GM06990 (cell line): ENCODE data around the gene RAPGEF1.
A peak's percentile ranks its signal among the peaks of the same experiment; 100 is the strongest.

Experiments used
- DNase-seq: peaks from one replicate; pipeline ENCODE4 v3.0.0-alpha.2; 2011; ENCODE audit not compliant: insufficient read length; ENCODE audit errors: extremely low read depth
- H3K27me3 ChIP-seq: replicated peaks from 2 replicates; pipeline ENCODE4 v1.6.0; 2011; ENCODE audit warnings: low read length; ENCODE audit not compliant: control insufficient read depth, insufficient read depth
- H3K36me3 ChIP-seq: 2 replicates; pipeline ENCODE4 v1.5.1; 2011; ENCODE audit warnings: low read length; ENCODE audit not compliant: control insufficient read depth, insufficient read depth
- H3K4me3 ChIP-seq: replicated peaks from 2 replicates; pipeline ENCODE4 v1.5.1; 2011; ENCODE audit warnings: low read depth, mild to moderate bottlenecking, control low read depth, low read length
- CTCF ChIP-seq: IDR thresholded peaks from 2 replicates; pipeline ENCODE4 v1.5.1; 2011; ENCODE audit warnings: low read length, control low read depth, mild to moderate bottlenecking, inconsistent platforms; ENCODE audit not compliant: insufficient read depth, poor library complexity, severe bottlenecking

The RAPGEF1 gene

GRCh38 chr9:131594906-131595665, 144.8 kb downstream of the RAPGEF1 start:
- no peak overlapping the region for H3K4me3 ChIP-seq
- H3K36me3 ChIP-seq = peaks cover 78% of the 10 kb centered on the region
- H3K27me3 ChIP-seq = no peaks in the 10 kb centered on the region
- DNase-seq = no peak
- no peak for TF ChIP-seq CTCF

DNA sequence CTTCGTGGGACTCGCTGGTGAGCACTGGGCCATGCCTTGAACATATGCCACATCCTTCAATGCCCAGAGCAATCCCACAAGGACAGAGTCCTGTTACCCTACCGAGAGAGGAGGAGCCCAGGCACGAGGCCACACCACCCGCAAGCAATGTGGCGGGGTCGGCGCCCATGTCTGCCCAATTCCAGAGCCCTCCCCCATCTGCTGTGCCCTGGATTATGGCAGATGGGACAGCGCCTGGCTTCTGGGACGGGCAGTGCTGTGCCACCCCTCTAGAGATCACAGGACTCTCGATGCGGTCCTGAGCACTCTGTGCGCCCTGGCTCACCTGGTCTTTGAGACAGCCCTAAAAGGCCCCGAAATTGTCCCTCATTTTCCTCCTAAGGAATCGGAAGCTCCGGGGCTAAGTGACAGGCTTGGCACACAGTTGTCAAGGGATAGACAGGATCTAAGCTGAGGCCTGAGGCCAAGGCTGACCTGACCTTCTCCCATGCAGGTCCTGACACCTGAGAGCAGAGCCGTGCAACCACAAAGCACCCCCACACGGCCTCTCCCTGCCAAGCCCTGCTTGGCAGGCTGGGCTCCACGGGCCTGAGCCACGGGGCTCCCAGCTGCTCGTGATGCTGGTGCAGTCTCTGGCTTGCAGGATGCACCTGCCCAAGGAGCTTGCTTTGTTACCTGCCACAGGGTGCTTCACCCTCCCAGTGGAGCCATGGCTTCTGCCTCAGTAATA, 145.8 kb downstream of the RAPGEF1 start:
- H3K36me3 ChIP-seq = peaks cover 82% of the 10 kb centered on the region
- no peak overlapping the region for H3K4me3 ChIP-seq
- no peaks in the 10 kb centered on the region for H3K27me3 ChIP-seq
- no peak for TF ChIP-seq CTCF
- DNase-seq = no peak

- Histone ChIP-seq H3K27me3 (no peaks in the 10 kb centered on the region), H3K36me3 (peaks cover 85% of the 10 kb centered on the region), H3K4me3 (no peak overlapping the region)
- no peak for DNase-seq
- TF ChIP-seq CTCF = no peak
Measured at GRCh38 chr9:131593091-131593820, 146.6 kb downstream of the RAPGEF1 start.

GRCh38 chr9:131591845-131592208, 148.0 kb downstream of the RAPGEF1 start:
- Histone ChIP-seq H3K36me3 (peaks cover 85% of the 10 kb centered on the region), H3K4me3 (no peak overlapping the region), H3K27me3 (no peaks in the 10 kb centered on the region)
- no peak for DNase-seq
- no peak for TF ChIP-seq CTCF

GRCh38 chr9:131590907-131591844, 148.7 kb downstream of the RAPGEF1 start:
- peak; percentile 79 for TF ChIP-seq CTCF
- H3K27me3 ChIP-seq = no peaks in the 10 kb centered on the region
- peak; percentile 67 for DNase-seq
- H3K36me3 ChIP-seq = peaks cover 79% of the 10 kb centered on the region
- H3K4me3 ChIP-seq = no peak overlapping the region
